SK-N-SH treated with all-trans-retinoic acid at 6 μM for 48 hours (cell line): ENCODE data around the gene RAP2A.

Experiments
- ATAC-seq: fragments of 200-7000 bp; cut with Tn5 transposase; 3 replicates; pipeline ENCODE4 v1.9.1; 2020; ENCODE audit warnings: mild to moderate bottlenecking, moderate library complexity
- BACH2 ChIP-seq: fragments of 250-450 bp; sonication (Bioruptor Pico); IDR thresholded peaks from 2 replicates; pipeline ENCODE4 v1.9.0; 2021; ENCODE audit warnings: mild to moderate bottlenecking, borderline replicate concordance
- CSDC2 ChIP-seq: fragments of 250-450 bp; sonication (Bioruptor Pico); IDR thresholded peaks from 2 replicates; pipeline ENCODE4 v1.5.0; 2020; ENCODE audit warnings: mild to moderate bottlenecking, moderate library complexity
- ESRRG ChIP-seq: fragments of 250-450 bp; sonication (Bioruptor Pico); IDR thresholded peaks from 2 replicates; pipeline ENCODE4 v1.6.1; 2021; ENCODE audit warnings: mild to moderate bottlenecking
- GLIS3 ChIP-seq: fragments of 250-450 bp; sonication (Bioruptor Pico); IDR thresholded peaks from 2 replicates; pipeline ENCODE4 v1.5.0; 2020; ENCODE audit warnings: mild to moderate bottlenecking, moderate library complexity
- ISL1 ChIP-seq: fragments of 250-450 bp; sonication (Bioruptor Pico); IDR thresholded peaks from 2 replicates; pipeline ENCODE4 v2.1.2; 2022; ENCODE audit warnings: mild to moderate bottlenecking, moderate library complexity
- OSR1 ChIP-seq: fragments of 250-450 bp; sonication (Bioruptor Pico); IDR thresholded peaks from 2 replicates; pipeline ENCODE4 v1.8.0; 2022; ENCODE audit warnings: moderate library complexity, mild to moderate bottlenecking, inconsistent platforms
- PPARA ChIP-seq: fragments of 250-450 bp; sonication (Bioruptor Pico); IDR thresholded peaks from 2 replicates; pipeline ENCODE4 v1.5.0; 2020; ENCODE audit warnings: mild to moderate bottlenecking, borderline replicate concordance
- RARB ChIP-seq: fragments of 250-450 bp; sonication (Bioruptor Pico); IDR thresholded peaks from 2 replicates; pipeline ENCODE4 v1.8.0; 2021; ENCODE audit warnings: mild to moderate bottlenecking, moderate library complexity
- SNAI2 ChIP-seq: fragments of 250-450 bp; sonication (Bioruptor Pico); IDR thresholded peaks from 2 replicates; pipeline ENCODE4 v1.5.0; 2020; ENCODE audit warnings: mild to moderate bottlenecking, moderate library complexity
- TCF4 ChIP-seq: fragments of 250-450 bp; sonication (Bioruptor Pico); IDR thresholded peaks from 2 replicates; pipeline ENCODE4 v1.8.0; 2021; ENCODE audit warnings: mild to moderate bottlenecking, moderate library complexity, borderline replicate concordance
- TOX ChIP-seq: fragments of 250-450 bp; sonication (Bioruptor Pico); IDR thresholded peaks from 2 replicates; pipeline ENCODE4 v1.8.0; 2021; ENCODE audit warnings: mild to moderate bottlenecking, moderate library complexity, borderline replicate concordance
- ZC3H10 ChIP-seq: fragments of 250-450 bp; sonication (Bioruptor Pico); IDR thresholded peaks from 2 replicates; pipeline ENCODE4 v1.5.1; 2021; ENCODE audit warnings: mild to moderate bottlenecking, moderate library complexity
- ZFP3 ChIP-seq: fragments of 250-450 bp; sonication (Bioruptor Pico); IDR thresholded peaks from 2 replicates; pipeline ENCODE4 v1.5.0; 2020; ENCODE audit warnings: mild to moderate bottlenecking, moderate library complexity
- ZFP30 ChIP-seq: fragments of 450-650 bp; formaldehyde crosslinking; IDR thresholded peaks from 2 replicates; pipeline ENCODE4 v1.5.0; 2022; ENCODE audit warnings: mild to moderate bottlenecking, moderate library complexity
- ZNF565 ChIP-seq: fragments of 450-650 bp; formaldehyde crosslinking; conservative IDR thresholded peaks from 2 replicates; pipeline ENCODE4 v1.5.0; 2020; ENCODE audit warnings: low read depth, mild to moderate bottlenecking, moderate library complexity
- ZNF8 ChIP-seq: fragments of 450-650 bp; formaldehyde crosslinking; IDR thresholded peaks from 2 replicates; pipeline ENCODE4 v1.5.0; 2020; ENCODE audit warnings: mild to moderate bottlenecking, moderate library complexity
- TF ChIP-seq, protein P1 (sequence below): fragments of 250-450 bp; sonication (Bioruptor Pico); IDR thresholded peaks from 2 replicates; pipeline ENCODE4 v1.8.0; 2020; ENCODE audit warnings: mild to moderate bottlenecking, moderate library complexity, borderline replicate concordance
- TF ChIP-seq, protein P2 (sequence below): fragments of 250-450 bp; sonication (Bioruptor Pico); IDR thresholded peaks from 2 replicates; pipeline ENCODE4 v1.5.1; 2020; ENCODE audit warnings: low read depth, mild to moderate bottlenecking, moderate library complexity
- TF ChIP-seq, protein P3 (sequence below): fragments of 250-450 bp; sonication (Bioruptor Pico); IDR thresholded peaks from 2 replicates; pipeline ENCODE4 v1.5.1; 2021; ENCODE audit warnings: mild to moderate bottlenecking, moderate library complexity
- TF ChIP-seq, protein P4 (sequence below): fragments of 250-450 bp; sonication (Bioruptor Pico); IDR thresholded peaks from 2 replicates; pipeline ENCODE4 v1.5.0; 2020; ENCODE audit warnings: mild to moderate bottlenecking, moderate library complexity
- TF ChIP-seq, protein P5 (sequence below): fragments of 250-450 bp; sonication (Bioruptor Pico); IDR thresholded peaks from 2 replicates; pipeline ENCODE4 v1.8.0; 2021; ENCODE audit warnings: low read depth, mild to moderate bottlenecking, moderate library complexity, borderline replicate concordance

Gene RAP2A

DNA sequence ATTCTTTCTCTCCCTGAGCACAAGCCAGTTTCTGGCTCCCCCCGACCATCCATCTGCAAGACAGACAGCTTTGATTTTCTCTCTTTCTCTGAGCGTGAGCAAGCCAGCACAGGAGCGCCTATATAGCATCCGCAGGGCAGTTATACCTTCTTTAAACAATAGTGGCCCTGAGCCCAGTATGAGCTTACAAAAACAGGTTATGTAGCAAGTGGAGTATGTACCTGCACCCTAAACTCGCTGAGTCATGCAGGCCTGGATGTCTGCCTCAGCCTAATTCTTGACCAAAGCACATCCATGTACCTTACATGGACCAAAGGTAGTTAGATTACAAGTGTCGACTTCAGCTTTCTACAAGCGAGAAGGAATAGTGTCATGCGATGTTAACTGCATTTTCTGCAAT, 61.7 kb downstream of the RAP2A start:
- ATAC-seq = no peak

DNA sequence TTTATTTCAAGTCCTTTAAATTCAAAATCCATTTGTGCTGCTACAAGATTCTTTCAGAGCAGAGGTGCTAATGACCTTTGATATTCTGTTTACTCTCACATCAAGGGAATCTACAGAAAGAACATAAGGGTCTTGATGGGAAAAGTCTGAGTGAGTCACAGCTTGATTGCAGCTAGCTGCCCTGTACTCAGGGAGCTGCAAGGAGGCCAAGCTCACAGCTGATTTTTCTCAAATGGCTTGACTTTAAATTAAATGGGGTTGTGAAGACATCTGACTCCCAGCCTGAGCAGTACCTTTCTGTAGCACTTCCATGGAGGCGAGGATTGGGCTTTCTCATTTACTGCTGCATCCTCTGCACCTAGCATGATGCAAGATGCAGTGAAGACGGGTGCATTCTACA, 62.5 kb downstream of the RAP2A start:
- ATAC-seq = no peak
- TF ChIP-seq, protein P1, sequence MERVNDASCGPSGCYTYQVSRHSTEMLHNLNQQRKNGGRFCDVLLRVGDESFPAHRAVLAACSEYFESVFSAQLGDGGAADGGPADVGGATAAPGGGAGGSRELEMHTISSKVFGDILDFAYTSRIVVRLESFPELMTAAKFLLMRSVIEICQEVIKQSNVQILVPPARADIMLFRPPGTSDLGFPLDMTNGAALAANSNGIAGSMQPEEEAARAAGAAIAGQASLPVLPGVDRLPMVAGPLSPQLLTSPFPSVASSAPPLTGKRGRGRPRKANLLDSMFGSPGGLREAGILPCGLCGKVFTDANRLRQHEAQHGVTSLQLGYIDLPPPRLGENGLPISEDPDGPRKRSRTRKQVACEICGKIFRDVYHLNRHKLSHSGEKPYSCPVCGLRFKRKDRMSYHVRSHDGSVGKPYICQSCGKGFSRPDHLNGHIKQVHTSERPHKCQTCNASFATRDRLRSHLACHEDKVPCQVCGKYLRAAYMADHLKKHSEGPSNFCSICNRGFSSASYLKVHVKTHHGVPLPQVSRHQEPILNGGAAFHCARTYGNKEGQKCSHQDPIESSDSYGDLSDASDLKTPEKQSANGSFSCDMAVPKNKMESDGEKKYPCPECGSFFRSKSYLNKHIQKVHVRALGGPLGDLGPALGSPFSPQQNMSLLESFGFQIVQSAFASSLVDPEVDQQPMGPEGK = no peak
- TF ChIP-seq ZC3H10 (CRISPR knock-in tag) = no peak
- no peak for TF ChIP-seq ZFP30
- TF ChIP-seq, protein P2, sequence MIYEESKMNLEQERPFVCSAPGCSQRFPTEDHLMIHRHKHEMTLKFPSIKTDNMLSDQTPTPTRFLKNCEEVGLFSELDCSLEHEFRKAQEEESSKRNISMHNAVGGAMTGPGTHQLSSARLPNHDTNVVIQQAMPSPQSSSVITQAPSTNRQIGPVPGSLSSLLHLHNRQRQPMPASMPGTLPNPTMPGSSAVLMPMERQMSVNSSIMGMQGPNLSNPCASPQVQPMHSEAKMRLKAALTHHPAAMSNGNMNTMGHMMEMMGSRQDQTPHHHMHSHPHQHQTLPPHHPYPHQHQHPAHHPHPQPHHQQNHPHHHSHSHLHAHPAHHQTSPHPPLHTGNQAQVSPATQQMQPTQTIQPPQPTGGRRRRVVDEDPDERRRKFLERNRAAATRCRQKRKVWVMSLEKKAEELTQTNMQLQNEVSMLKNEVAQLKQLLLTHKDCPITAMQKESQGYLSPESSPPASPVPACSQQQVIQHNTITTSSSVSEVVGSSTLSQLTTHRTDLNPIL (CRISPR knock-in tag) = no peak
- TF ChIP-seq GLIS3 (CRISPR knock-in tag) = no peak
- no peak for TF ChIP-seq ZNF565 (CRISPR knock-in tag)
- TF ChIP-seq, protein P3, sequence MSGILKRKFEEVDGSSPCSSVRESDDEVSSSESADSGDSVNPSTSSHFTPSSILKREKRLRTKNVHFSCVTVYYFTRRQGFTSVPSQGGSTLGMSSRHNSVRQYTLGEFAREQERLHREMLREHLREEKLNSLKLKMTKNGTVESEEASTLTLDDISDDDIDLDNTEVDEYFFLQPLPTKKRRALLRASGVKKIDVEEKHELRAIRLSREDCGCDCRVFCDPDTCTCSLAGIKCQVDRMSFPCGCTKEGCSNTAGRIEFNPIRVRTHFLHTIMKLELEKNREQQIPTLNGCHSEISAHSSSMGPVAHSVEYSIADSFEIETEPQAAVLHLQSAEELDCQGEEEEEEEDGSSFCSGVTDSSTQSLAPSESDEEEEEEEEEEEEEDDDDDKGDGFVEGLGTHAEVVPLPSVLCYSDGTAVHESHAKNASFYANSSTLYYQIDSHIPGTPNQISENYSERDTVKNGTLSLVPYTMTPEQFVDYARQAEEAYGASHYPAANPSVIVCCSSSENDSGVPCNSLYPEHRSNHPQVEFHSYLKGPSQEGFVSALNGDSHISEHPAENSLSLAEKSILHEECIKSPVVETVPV (CRISPR knock-in tag) = no peak
- TF ChIP-seq OSR1 (CRISPR knock-in tag) = no peak
- no peak for TF ChIP-seq PPARA
- TF ChIP-seq TOX (CRISPR knock-in tag) = no peak
- TF ChIP-seq ESRRG (CRISPR knock-in tag) = no peak
- no peak for TF ChIP-seq TCF4 (CRISPR knock-in tag)
- TF ChIP-seq ZFP3 (CRISPR knock-in tag) = no peak

More for the DNA sequence above, 61.7 kb downstream of the RAP2A start:
- TF ChIP-seq RARB (CRISPR knock-in tag) (no peak), CSDC2 (CRISPR knock-in tag) (no peak), ZFP3 (CRISPR knock-in tag) (no peak), SNAI2 (CRISPR knock-in tag) (no peak), TOX (CRISPR knock-in tag) (no peak), ESRRG (CRISPR knock-in tag) (no peak), ISL1 (no peak), BACH2 (no peak), ZNF8 (CRISPR knock-in tag) (no peak), OSR1 (CRISPR knock-in tag) (no peak), ZC3H10 (CRISPR knock-in tag) (no peak), TCF4 (CRISPR knock-in tag) (no peak), ZNF565 (CRISPR knock-in tag) (no peak), GLIS3 (CRISPR knock-in tag) (no peak)
- TF ChIP-seq, protein P1 = no peak
- TF ChIP-seq, protein P3 (CRISPR knock-in tag) = no peak
- TF ChIP-seq, protein P4, sequence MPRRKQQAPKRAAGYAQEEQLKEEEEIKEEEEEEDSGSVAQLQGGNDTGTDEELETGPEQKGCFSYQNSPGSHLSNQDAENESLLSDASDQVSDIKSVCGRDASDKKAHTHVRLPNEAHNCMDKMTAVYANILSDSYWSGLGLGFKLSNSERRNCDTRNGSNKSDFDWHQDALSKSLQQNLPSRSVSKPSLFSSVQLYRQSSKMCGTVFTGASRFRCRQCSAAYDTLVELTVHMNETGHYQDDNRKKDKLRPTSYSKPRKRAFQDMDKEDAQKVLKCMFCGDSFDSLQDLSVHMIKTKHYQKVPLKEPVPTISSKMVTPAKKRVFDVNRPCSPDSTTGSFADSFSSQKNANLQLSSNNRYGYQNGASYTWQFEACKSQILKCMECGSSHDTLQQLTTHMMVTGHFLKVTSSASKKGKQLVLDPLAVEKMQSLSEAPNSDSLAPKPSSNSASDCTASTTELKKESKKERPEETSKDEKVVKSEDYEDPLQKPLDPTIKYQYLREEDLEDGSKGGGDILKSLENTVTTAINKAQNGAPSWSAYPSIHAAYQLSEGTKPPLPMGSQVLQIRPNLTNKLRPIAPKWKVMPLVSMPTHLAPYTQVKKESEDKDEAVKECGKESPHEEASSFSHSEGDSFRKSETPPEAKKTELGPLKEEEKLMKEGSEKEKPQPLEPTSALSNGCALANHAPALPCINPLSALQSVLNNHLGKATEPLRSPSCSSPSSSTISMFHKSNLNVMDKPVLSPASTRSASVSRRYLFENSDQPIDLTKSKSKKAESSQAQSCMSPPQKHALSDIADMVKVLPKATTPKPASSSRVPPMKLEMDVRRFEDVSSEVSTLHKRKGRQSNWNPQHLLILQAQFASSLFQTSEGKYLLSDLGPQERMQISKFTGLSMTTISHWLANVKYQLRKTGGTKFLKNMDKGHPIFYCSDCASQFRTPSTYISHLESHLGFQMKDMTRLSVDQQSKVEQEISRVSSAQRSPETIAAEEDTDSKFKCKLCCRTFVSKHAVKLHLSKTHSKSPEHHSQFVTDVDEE (CRISPR knock-in tag) = no peak
- TF ChIP-seq, protein P5, sequence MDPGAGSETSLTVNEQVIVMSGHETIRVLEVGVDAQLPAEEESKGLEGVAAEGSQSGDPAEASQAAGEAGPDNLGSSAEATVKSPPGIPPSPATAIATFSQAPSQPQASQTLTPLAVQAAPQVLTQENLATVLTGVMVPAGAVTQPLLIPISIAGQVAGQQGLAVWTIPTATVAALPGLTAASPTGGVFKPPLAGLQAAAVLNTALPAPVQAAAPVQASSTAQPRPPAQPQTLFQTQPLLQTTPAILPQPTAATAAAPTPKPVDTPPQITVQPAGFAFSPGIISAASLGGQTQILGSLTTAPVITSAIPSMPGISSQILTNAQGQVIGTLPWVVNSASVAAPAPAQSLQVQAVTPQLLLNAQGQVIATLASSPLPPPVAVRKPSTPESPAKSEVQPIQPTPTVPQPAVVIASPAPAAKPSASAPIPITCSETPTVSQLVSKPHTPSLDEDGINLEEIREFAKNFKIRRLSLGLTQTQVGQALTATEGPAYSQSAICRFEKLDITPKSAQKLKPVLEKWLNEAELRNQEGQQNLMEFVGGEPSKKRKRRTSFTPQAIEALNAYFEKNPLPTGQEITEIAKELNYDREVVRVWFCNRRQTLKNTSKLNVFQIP (CRISPR knock-in tag) = no peak
